ENCODE data around the gene RRP8. TPM values are rescaled to one million over a fixed set of nuclear protein-coding genes. Genes with fewer than 3 reads are reported as not detected.

The RRP8 gene
- total RNA-seq, 1 donor: 7.2 TPM

DNA sequence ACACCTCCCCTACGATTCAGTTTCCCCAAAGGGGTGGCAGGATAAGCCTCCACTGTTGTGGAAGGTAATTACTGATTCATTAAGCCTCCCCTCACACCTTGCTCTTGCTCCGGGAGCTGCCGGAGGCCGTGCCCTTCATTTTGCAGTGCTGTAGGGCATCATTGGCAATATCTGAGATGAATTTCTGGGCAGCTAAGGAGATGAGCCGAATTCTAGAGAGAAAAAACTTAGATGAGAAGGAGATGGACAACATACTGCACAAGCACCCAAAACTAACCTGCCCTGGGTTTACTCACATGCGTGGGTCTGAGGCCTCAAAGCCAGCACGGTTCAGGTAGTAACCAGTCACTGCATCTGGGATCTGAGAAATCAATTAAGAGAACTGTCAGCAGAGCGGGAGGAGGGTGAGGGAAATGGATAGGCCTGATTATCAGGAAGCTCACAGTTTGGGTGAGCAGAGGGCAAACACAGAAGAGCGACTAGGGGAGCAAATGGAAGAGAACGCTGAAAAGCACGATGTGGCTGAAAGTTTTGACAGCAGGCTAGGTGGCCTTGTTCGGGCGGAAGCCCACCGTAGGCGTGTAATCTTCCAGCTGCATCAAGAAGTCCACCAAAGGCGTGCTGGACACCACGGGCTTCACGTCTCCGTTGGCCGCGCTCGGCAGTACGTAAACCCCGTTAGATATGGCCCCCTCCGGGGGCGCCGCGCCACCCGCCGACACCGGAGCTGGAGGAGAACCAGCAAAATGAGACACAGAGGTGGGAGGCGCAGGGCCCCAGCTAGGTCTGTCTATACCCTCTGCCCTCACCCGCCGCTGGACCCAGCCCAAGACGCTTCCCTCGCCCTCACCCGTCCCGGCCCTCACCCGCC lies 7.9 kb upstream of the RRP8 start:
- Histone ChIP-seq H3K27ac (ENCODE audit: low read depth, low read length) (peak overlapping the region; percentile 65), H3K79me2 (ENCODE audit: insufficient read depth, low read length) (peaks cover 49% of the 10 kb centered on the region), H4K20me1 (ENCODE audit: insufficient read depth, low read length) (peaks cover 12% of the 10 kb centered on the region), H3K4me2 (ENCODE audit: insufficient read depth, low read length) (peak overlapping the region; percentile 82), H3K4me3 (ENCODE audit: insufficient read depth, low read length) (peak overlapping the region; percentile 78), H3K36me3 (ENCODE audit: insufficient read depth, low read length) (peaks cover 63% of the 10 kb centered on the region), H3K27me3 (ENCODE audit: insufficient read depth, low read length) (no peaks in the 10 kb centered on the region), H3K4me1 (ENCODE audit: insufficient read depth, low read length) (peaks cover 52% of the 10 kb centered on the region), H2AFZ (ENCODE audit: low read length) (no peak overlapping the region), H3K9me3 (ENCODE audit: low read depth, low read length) (no peaks in the 10 kb centered on the region)
- TF ChIP-seq CTCF (IDR thresholded peaks at IDR 0.05; ENCODE audit: extremely low read depth, low read depth, low read length): no peak
- no peak for DNase-seq (ENCODE audit: insufficient read length, low spot score, missing footprints)

GRCh38 chr11:6610591-6610990 lies 7.2 kb upstream of the RRP8 start:
- peaks cover 12% of the 10 kb centered on the region for H4K20me1 ChIP-seq (ENCODE audit: insufficient read depth, low read length)
- no peaks in the 10 kb centered on the region for H3K27me3 ChIP-seq (ENCODE audit: insufficient read depth, low read length)
- no peak for DNase-seq (ENCODE audit: insufficient read length, low spot score, missing footprints)
- no peak for TF ChIP-seq CTCF (IDR thresholded peaks at IDR 0.05; ENCODE audit: extremely low read depth, low read depth, low read length)
- H3K4me3 ChIP-seq (ENCODE audit: insufficient read depth, low read length): peak overlapping the region; percentile 78
- peaks cover 57% of the 10 kb centered on the region for H3K4me1 ChIP-seq (ENCODE audit: insufficient read depth, low read length)
- H3K27ac ChIP-seq (ENCODE audit: low read depth, low read length): peak overlapping the region; percentile 65
- H3K4me2 ChIP-seq (ENCODE audit: insufficient read depth, low read length): peak overlapping the region; percentile 82
- H3K79me2 ChIP-seq (ENCODE audit: insufficient read depth, low read length): peaks cover 55% of the 10 kb centered on the region
- no peaks in the 10 kb centered on the region for H3K9me3 ChIP-seq (ENCODE audit: low read depth, low read length)
- peaks cover 58% of the 10 kb centered on the region for H3K36me3 ChIP-seq (ENCODE audit: insufficient read depth, low read length)
- no peak overlapping the region for H2AFZ ChIP-seq (ENCODE audit: low read length)

GRCh38 chr11:6609502-6610015 lies 6.1 kb upstream of the RRP8 start:
- Histone ChIP-seq H3K79me2 (ENCODE audit: insufficient read depth, low read length) (peaks cover 64% of the 10 kb centered on the region), H3K36me3 (ENCODE audit: insufficient read depth, low read length) (peaks cover 50% of the 10 kb centered on the region), H3K4me1 (ENCODE audit: insufficient read depth, low read length) (peaks cover 66% of the 10 kb centered on the region)

More at GRCh38 chr11:6609502-6610015, 6.1 kb upstream of the RRP8 start:
- Histone ChIP-seq H3K9me3 (ENCODE audit: low read depth, low read length) (no peaks in the 10 kb centered on the region), H4K20me1 (ENCODE audit: insufficient read depth, low read length) (peaks cover 15% of the 10 kb centered on the region), H3K4me3 (ENCODE audit: insufficient read depth, low read length) (no peak overlapping the region), H3K27me3 (ENCODE audit: insufficient read depth, low read length) (no peaks in the 10 kb centered on the region), H2AFZ (ENCODE audit: low read length) (no peak overlapping the region), H3K4me2 (ENCODE audit: insufficient read depth, low read length) (no peak overlapping the region), H3K27ac (ENCODE audit: low read depth, low read length) (peak overlapping the region; percentile 24)
- TF ChIP-seq CTCF (IDR thresholded peaks at IDR 0.05; ENCODE audit: extremely low read depth, low read depth, low read length): no peak
- DNase-seq (ENCODE audit: insufficient read length, low spot score, missing footprints): no peak
